Occipital lobe (tissue), 3 donors: ENCODE results near the gene UTP11. TPM values are rescaled to one million over a fixed set of nuclear protein-coding genes. Genes with fewer than 3 reads are reported as not detected.

Experiments used
- DNase-seq: peaks from one replicate; lab custom pipeline; 2025; lab: John Stamatoyannopoulos, UW
- small RNA-seq: library from RNA; depleted of rRNA; stranded (forward); fragments of <200 nt; gene quantifications from one replicate; pipeline ENCODE3, GENCODE V24; 2014
- total RNA-seq: library from RNA; depleted of rRNA; stranded (reverse); fragments of >200 nt; gene quantifications from one replicate; pipeline ENCODE4 v1.2.3, GENCODE V29; 2014

The UTP11 gene
- total RNA-seq, 1 donor from 2014 or later: 52.9 TPM

DNA sequence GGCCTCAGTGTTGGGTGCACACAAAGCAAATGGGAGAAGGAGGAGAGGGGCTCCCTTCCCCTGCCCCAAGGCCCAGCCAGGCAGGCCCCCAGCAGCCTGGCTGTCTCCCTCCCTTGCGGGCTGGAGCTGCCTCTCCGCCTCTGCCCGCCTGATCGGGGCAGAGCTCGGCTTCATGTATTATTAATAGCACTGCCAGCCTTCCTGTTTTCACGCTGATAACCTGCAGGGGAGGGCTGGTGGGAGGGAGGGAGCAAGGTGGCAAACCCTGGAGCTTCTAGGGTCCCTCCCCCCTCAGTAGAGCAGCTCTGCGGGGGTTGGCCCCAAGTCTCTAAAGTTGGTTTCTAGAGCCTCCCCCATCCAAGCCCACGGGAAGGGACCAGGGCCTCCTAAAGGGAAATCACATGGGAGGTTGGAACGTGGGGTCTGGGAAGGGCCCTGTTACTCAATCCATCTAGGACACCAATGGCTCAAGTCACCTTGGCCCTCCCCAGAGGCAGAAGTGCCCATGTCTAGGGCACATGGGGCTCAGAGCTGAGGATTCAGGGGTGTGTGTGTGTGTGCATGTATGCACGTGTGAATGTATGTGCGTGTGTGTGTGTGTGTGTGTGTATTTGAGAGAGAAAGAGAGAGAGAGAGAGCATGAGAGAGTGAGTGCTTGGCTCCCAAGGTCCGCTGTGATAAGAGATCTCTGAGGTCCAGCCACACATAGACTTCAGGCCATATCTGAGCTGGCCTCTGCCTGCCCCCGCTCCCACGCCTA, 55.9 kb downstream of the UTP11 start:
- no peak for DNase-seq

GRCh38 chr1:38068980-38069340, 56.4 kb downstream of the UTP11 start:
- DNase-seq: no peak

DNA sequence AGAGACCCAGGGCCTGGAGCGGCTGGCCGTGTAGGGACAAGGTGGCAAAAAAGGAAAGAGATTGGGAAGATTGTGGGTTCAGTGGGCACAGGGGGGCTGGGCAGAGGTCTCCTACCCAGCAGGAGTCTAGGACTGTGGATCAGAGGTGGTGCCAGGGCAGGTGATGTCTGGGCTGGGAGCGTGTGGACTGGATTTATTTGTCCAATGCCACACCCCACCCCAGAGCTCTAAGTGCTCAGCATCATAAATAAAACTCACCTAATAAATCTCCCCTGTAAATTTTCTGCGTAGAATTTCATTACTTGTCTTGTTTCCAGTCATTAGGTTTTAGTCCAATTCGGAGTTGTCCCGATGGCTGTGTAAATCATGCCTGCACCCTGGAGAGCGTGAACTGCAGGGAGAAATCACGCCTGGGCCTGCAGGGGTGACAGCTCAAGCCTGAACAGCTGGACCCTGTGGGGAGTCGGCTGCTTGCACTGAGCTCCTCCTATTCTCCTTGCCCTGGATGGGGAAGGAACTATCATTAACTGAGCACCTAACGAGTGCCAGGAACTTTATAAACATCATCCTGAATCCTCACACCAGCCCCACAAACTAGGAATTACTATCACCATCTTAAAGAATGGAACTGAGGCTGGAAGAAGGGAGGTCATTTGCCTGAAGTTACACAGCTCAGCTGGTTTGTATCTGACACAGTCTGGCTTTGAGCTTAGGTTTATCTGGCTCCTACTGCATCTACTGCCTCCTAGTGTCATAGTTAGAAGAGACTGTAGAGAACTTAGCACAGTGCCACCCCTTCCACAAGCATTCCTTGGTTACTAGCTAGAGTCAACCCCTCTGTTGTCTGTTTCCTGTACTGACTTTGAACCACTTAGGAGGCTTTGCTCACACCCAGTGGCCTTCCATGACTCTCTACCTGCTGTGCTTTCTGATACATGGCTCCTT, 59.0 kb downstream of the UTP11 start:
- DNase-seq: no peak

- no peak for DNase-seq
Observed at GRCh38 chr1:38072858-38073257, 60.3 kb downstream of the UTP11 start.

- no peak for DNase-seq
Observed at GRCh38 chr1:38073534-38074301, 61.2 kb downstream of the UTP11 start.

DNA sequence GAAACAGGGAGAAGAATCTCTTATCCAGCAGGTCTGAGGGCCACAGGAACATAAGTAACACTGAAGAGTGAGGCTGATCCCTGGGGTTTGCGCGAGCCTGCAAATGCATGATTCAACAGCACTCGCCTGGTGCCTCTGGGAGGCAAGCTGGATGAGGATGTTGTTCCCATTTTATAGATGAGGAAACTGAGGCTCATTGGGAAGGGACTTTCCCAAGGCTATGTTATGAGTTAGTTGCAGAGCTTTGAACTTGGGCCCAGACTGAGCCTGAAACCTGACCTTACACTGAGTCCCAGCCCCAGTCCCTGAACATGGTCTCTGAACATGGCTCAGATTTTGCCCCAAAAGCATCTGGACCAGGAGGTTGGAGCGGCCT, 61.8 kb downstream of the UTP11 start:
- no peak for DNase-seq

Small RNA genes within 50 kb of the gene (small RNA-seq; reads per million reads assigned to genes)
- gene RNU6-510P: not detected

Other genes with a start within 250 kb of the UTP11 start
- 10.1 TPM for gene EPHA10, start 247.6 kb upstream of the UTP11 start, total RNA-seq
- 30.7 TPM for gene MANEAL, start 218.9 kb upstream of the UTP11 start, total RNA-seq
- gene C1orf122, start 204.9 kb upstream of the UTP11 start, total RNA-seq: 10.3 TPM
- 14.3 TPM for gene YRDC, start 204.5 kb upstream of the UTP11 start, total RNA-seq
- gene MTF1, start 153.1 kb upstream of the UTP11 start, total RNA-seq: 3.1 TPM
- gene INPP5B, start 65.7 kb upstream of the UTP11 start, total RNA-seq: 16.7 TPM
- 53.5 TPM for gene SF3A3, start 22.7 kb upstream of the UTP11 start, total RNA-seq
- gene FHL3, start 7.2 kb upstream of the UTP11 start, total RNA-seq: 4.1 TPM
- gene POU3F1, start 34.1 kb downstream of the UTP11 start, total RNA-seq: 9.4 TPM